IPS-15b (cell line): ENCODE measurements around the gene FOXD2.

ENCODE experiments used
- H3K27me3 ChIP-seq: one replicate; pipeline ENCODE4 v1.6.1; 2013; ENCODE audit warnings: low read length; ENCODE audit not compliant: control insufficient read depth, insufficient read depth
- H3K36me3 ChIP-seq: one replicate; pipeline ENCODE4 v1.6.1; 2013; ENCODE audit warnings: low read length; ENCODE audit not compliant: control insufficient read depth, insufficient read depth
- H3K4me1 ChIP-seq: one replicate; pipeline ENCODE4 v1.6.1; 2013; ENCODE audit warnings: mild to moderate bottlenecking, low read length; ENCODE audit not compliant: control insufficient read depth, insufficient read depth
- H3K4me3 ChIP-seq: one replicate; pipeline ENCODE4 v1.5.1; 2013; ENCODE audit warnings: low read depth, low read length
- H3K9ac ChIP-seq: one replicate; pipeline ENCODE4 v1.6.1; 2013; ENCODE audit warnings: low read depth, mild to moderate bottlenecking, low read length
- H3K9me3 ChIP-seq: one replicate; pipeline ENCODE4 v1.6.1; 2013; ENCODE audit warnings: mild to moderate bottlenecking, low read length; ENCODE audit not compliant: control insufficient read depth, insufficient read depth

Gene FOXD2

DNA sequence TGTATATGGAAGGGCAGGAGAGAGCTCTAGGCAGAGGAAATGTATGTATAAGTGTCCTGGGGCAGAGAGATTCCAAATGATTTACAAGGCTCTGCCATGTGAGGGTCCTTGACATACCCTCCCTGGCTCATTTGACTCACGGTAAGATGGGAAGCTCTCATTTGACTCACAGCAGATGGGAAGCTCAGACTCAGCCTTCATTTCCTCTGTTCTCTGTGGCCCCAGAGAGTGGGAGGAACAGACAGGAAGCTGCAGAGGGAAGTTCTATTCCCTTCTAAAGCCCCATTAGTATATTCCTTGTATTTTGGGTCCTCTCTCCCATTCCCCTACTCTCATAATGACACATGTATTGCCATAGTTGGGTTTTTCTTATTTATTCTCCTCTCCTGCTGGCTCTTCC is 44.9 kb downstream of the FOXD2 start:
- H3K4me1 ChIP-seq = no peaks in the 10 kb centered on the region
- peaks cover 9% of the 10 kb centered on the region for H3K27me3 ChIP-seq
- H3K36me3 ChIP-seq = no peaks in the 10 kb centered on the region
- no peak overlapping the region for H3K4me3 ChIP-seq
- H3K9ac ChIP-seq = no peak overlapping the region
- no peaks in the 10 kb centered on the region for H3K9me3 ChIP-seq

DNA sequence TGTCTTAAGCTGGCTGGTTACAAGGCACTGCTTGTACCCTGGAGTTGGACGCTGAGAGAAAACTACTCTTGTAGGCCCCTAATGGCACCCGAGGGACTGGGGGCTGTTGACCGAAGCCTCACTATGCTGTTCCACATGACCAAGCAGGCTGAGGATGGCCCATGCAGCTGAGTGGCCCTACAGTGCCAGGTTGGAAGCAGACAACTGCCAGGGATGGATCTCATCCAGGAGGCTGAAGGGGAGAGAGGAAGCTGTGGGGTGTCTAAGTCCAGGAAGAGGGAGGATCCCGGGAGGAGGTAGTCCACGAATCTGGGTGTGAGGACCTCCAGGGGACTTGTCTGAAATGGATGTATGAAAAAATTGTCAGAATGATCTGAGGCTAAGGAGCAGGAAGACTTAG is 45.8 kb downstream of the FOXD2 start:
- Histone ChIP-seq H3K9ac (no peak overlapping the region), H3K4me1 (no peaks in the 10 kb centered on the region), H3K36me3 (no peaks in the 10 kb centered on the region), H3K27me3 (peaks cover 11% of the 10 kb centered on the region), H3K4me3 (no peak overlapping the region), H3K9me3 (no peaks in the 10 kb centered on the region)

DNA sequence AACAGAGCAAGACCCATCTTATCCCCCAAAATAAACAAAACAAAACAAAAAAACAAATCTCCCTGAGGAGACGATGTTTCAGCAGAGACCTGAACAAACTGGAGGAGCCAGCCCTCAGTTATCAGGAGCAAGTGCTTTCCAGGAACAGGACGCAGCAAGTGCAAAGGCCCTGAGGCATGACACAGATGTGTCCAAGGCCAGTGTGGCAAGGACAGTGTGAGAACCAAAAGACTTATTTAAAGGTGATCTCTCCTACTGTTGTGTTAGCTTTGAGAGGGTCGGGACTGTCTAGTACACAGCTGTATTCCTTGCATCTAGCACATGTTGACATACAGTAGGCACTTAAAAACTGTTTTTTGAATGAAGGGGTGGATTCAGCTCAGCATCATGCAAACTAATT is 48.0 kb downstream of the FOXD2 start:
- Histone ChIP-seq H3K4me1 (no peaks in the 10 kb centered on the region), H3K9ac (no peak overlapping the region), H3K4me3 (no peak overlapping the region), H3K36me3 (no peaks in the 10 kb centered on the region), H3K27me3 (peaks cover 6% of the 10 kb centered on the region), H3K9me3 (no peaks in the 10 kb centered on the region)

GRCh38 chr1:47487332-47487731 is 49.5 kb downstream of the FOXD2 start:
- no peak overlapping the region for H3K9ac ChIP-seq
- no peak overlapping the region for H3K4me3 ChIP-seq

GRCh38 chr1:47487850-47488450 is 50.1 kb downstream of the FOXD2 start:
- Histone ChIP-seq H3K36me3 (no peaks in the 10 kb centered on the region), H3K27me3 (peaks cover 14% of the 10 kb centered on the region), H3K9ac (no peak overlapping the region), H3K4me1 (no peaks in the 10 kb centered on the region), H3K9me3 (no peaks in the 10 kb centered on the region), H3K4me3 (no peak overlapping the region)

More at GRCh38 chr1:47487332-47487731, 49.5 kb downstream of the FOXD2 start:
- Histone ChIP-seq H3K36me3 (no peaks in the 10 kb centered on the region), H3K27me3 (peaks cover 7% of the 10 kb centered on the region), H3K4me1 (no peaks in the 10 kb centered on the region), H3K9me3 (no peaks in the 10 kb centered on the region)
